DMS153 treated with DMSO at 0.1 percent for 48 hours (cell line): Measurements from ENCODE around the gene CMTM4.
A peak's percentile ranks its signal among the peaks of the same experiment; 100 is the strongest.
"Not testable (repeated sequence)": the region's sequence is repeated elsewhere in the genome, so short reads cannot be mapped to it uniquely, and the experiment has no call there.

Source experiments
- DNase-seq: peaks from one replicate; lab custom pipeline; 2025; ENCODE audit not compliant: unreplicated experiment; lab: John Stamatoyannopoulos, UW

The CMTM4 gene

GRCh38 chr16:66705790-66706505 is 9.4 kb upstream of the CMTM4 start:
- DNase-seq = no peak

GRCh38 chr16:66703406-66704215 is 7.1 kb upstream of the CMTM4 start:
- no peak for DNase-seq

- DNase-seq = no peak
Observed at GRCh38 chr16:66701516-66701915, 5.0 kb upstream of the CMTM4 start.

- DNase-seq = no peak
Observed at GRCh38 chr16:66701026-66701425, 4.5 kb upstream of the CMTM4 start.

- DNase-seq = no peak
Observed at GRCh38 chr16:66699898-66700297, 3.4 kb upstream of the CMTM4 start.

GRCh38 chr16:66698046-66698445 is 1.5 kb upstream of the CMTM4 start:
- DNase-seq = no peak

- peak; percentile 14 for DNase-seq
Observed at GRCh38 chr16:66695935-66696668, 441 bp downstream of the CMTM4 start.

- DNase-seq = no peak
Observed at GRCh38 chr16:66695471-66695934, 1.0 kb downstream of the CMTM4 start.

GRCh38 chr16:66693149-66693548 is 3.4 kb downstream of the CMTM4 start:
- no peak for DNase-seq

- DNase-seq = no peak
Observed at GRCh38 chr16:66692341-66692740, 4.2 kb downstream of the CMTM4 start.

GRCh38 chr16:66691234-66691633 is 5.3 kb downstream of the CMTM4 start:
- no peak for DNase-seq

- no peak for DNase-seq
Observed at GRCh38 chr16:66690106-66690847, 6.3 kb downstream of the CMTM4 start.

- DNase-seq = no peak
Observed at GRCh38 chr16:66689282-66689681, 7.3 kb downstream of the CMTM4 start.

GRCh38 chr16:66687906-66688625 is 8.5 kb downstream of the CMTM4 start:
- no peak for DNase-seq

- not testable (repeated sequence) for DNase-seq
Observed at GRCh38 chr16:66685501-66686115, 10.9 kb downstream of the CMTM4 start.

- DNase-seq = no peak
Observed at GRCh38 chr16:66682271-66682670, 14.3 kb downstream of the CMTM4 start.

- no peak for DNase-seq
Observed at GRCh38 chr16:66681676-66682075, 14.9 kb downstream of the CMTM4 start.

- DNase-seq = no peak
Observed at GRCh38 chr16:66678337-66678736, 18.2 kb downstream of the CMTM4 start.

- no peak for DNase-seq
Observed at GRCh38 chr16:66677836-66678235, 18.7 kb downstream of the CMTM4 start.

GRCh38 chr16:66677179-66677578 is 19.4 kb downstream of the CMTM4 start:
- DNase-seq = no peak
